GM23338 (cell line): ENCODE data around the gene NUSAP1. TPM values are rescaled to one million over a fixed set of nuclear protein-coding genes. Genes with fewer than 3 reads are reported as not detected.
A peak's percentile ranks its signal among the peaks of the same experiment; 100 is the strongest.

Source experiments
- ATAC-seq: fragments of 200-7000 bp; cut with Tn5 transposase; 3 replicates; pipeline ENCODE4 v1.9.1; 2020
- DNase-seq: peaks from one replicate; pipeline ENCODE4 v3.0.0-alpha.2; 2015; ENCODE audit warnings: low spot score
- H2AFZ ChIP-seq: fragments of 200-600 bp; sonication (generic); 2 replicates; pipeline ENCODE4 v1.8.0; 2016; ENCODE audit warnings: antibody characterized with exemption, mild to moderate bottlenecking, moderate library complexity
- H3F3A ChIP-seq: fragments of 200-600 bp; sonication (generic); replicated peaks from 2 replicates; pipeline ENCODE4 v1.8.0; 2017; ENCODE audit warnings: antibody characterized with exemption, mixed run types, low read depth
- H3K27ac ChIP-seq: fragments of 200-600 bp; sonication (generic); 2 replicates; pipeline ENCODE4 v1.6.1; 2016; ENCODE audit warnings: low read depth
- H3K27me3 ChIP-seq: fragments of 200-600 bp; sonication (generic); 2 replicates; pipeline ENCODE4 v1.8.0; 2016; ENCODE audit warnings: mild to moderate bottlenecking, mixed run types, moderate library complexity; ENCODE audit not compliant: insufficient read depth
- H3K36me3 ChIP-seq: fragments of 200-600 bp; sonication (generic); 2 replicates; pipeline ENCODE4 v1.8.0; 2016; ENCODE audit warnings: mild to moderate bottlenecking; ENCODE audit not compliant: insufficient read depth
- H3K4me1 ChIP-seq: fragments of 200-600 bp; sonication (generic); 2 replicates; pipeline ENCODE4 v1.8.0; 2016; ENCODE audit warnings: mild to moderate bottlenecking, moderate library complexity; ENCODE audit not compliant: insufficient read depth
- H3K4me2 ChIP-seq: fragments of 200-600 bp; sonication (generic); 2 replicates; pipeline ENCODE4 v1.7.1; 2017; ENCODE audit warnings: mixed run types
- H3K4me3 ChIP-seq: fragments of 200-600 bp; sonication (generic); 2 replicates; pipeline ENCODE4 v1.6.1; 2016; ENCODE audit warnings: mixed run types
- H3K79me2 ChIP-seq: fragments of 200-600 bp; sonication (generic); replicated peaks from 2 replicates; pipeline ENCODE4 v1.8.0; 2017; ENCODE audit warnings: mild to moderate bottlenecking; ENCODE audit not compliant: insufficient read depth
- H3K9me2 ChIP-seq: fragments of 200-600 bp; sonication (generic); 2 replicates; pipeline ENCODE4 v1.8.0; 2017; ENCODE audit not compliant: insufficient read depth
- H4K20me1 ChIP-seq: fragments of 200-600 bp; sonication (generic); replicated peaks from 2 replicates; pipeline ENCODE4 v1.8.0; 2017; ENCODE audit warnings: mild to moderate bottlenecking; ENCODE audit not compliant: insufficient read depth
- H3K27ac Mint-ChIP-seq: 2 replicates; pipeline ENCODE4 v1.8.0; 2020; ENCODE audit warnings: inconsistent platforms, mild to moderate bottlenecking, moderate library complexity, mixed read lengths
- H3K27me3 Mint-ChIP-seq: 3 replicates; pipeline ENCODE4 v1.8.0; 2022; ENCODE audit warnings: low read depth, mild to moderate bottlenecking, moderate library complexity, mixed read lengths, inconsistent platforms; ENCODE audit not compliant: insufficient read depth, poor library complexity
- H3K36me3 Mint-ChIP-seq: 3 replicates; pipeline ENCODE4 v1.8.0; 2021; ENCODE audit warnings: low read depth, mild to moderate bottlenecking, inconsistent platforms, moderate library complexity, mixed read lengths
- H3K4me1 Mint-ChIP-seq: 3 replicates; pipeline ENCODE4 v1.8.0; 2020; ENCODE audit warnings: mild to moderate bottlenecking, inconsistent platforms, mixed read lengths
- H3K4me3 Mint-ChIP-seq: 3 replicates; pipeline ENCODE4 v1.8.0; 2021; ENCODE audit warnings: moderate library complexity, mild to moderate bottlenecking, inconsistent platforms, mixed read lengths
- H3K9me3 Mint-ChIP-seq: 3 replicates; pipeline ENCODE4 v1.8.0; 2020; ENCODE audit warnings: moderate library complexity, mild to moderate bottlenecking, inconsistent platforms, mixed read lengths
- CREB1 ChIP-seq: fragments of 250-450 bp; sonication (Bioruptor Pico); IDR thresholded peaks from 2 replicates; pipeline ENCODE4 v1.5.0; 2020; ENCODE audit warnings: low read depth, mild to moderate bottlenecking, moderate library complexity
- CTCF ChIP-seq, 2 experiments: fragments of 200-600 bp in 1 of 2; sonication (generic) in 1 of 2; conservative IDR thresholded peaks; 2 replicates each; pipeline versions ENCODE4 v1.5.1 to v1.6.1; 2016 to 2017; ENCODE audit warnings: antibody characterized with exemption in 2 of 2, low read depth in 2 of 2, mild to moderate bottlenecking in 2 of 2, moderate library complexity in 1 of 2
- ETS1 ChIP-seq: IDR thresholded peaks from 2 replicates; pipeline ENCODE4 v1.6.1; 2016; ENCODE audit warnings: antibody characterized with exemption
- EZH2 ChIP-seq: fragments of 200-600 bp; sonication (generic); IDR thresholded peaks from one replicate; pipeline ENCODE4 v1.8.0; 2017; ENCODE audit warnings: antibody characterized with exemption, mild to moderate bottlenecking, low read depth; ENCODE audit not compliant: unreplicated experiment
- EZH2phosphoT487 ChIP-seq: fragments of 200-600 bp; sonication (generic); IDR thresholded peaks from one replicate; pipeline ENCODE4 v1.8.1; 2018; ENCODE audit warnings: antibody characterized with exemption; ENCODE audit not compliant: unreplicated experiment
- JUNB ChIP-seq: IDR thresholded peaks from one replicate; pipeline ENCODE4 v1.6.1; 2016; ENCODE audit warnings: antibody characterized with exemption; ENCODE audit not compliant: unreplicated experiment
- NANOG ChIP-seq: IDR thresholded peaks from 2 replicates; pipeline ENCODE4 v1.6.1; 2016; ENCODE audit warnings: antibody characterized with exemption, borderline replicate concordance
- POLR2AphosphoS5 ChIP-seq: IDR thresholded peaks from 2 replicates; pipeline ENCODE4 v1.6.1; 2016; ENCODE audit warnings: antibody characterized with exemption, low read depth
- REST ChIP-seq: IDR thresholded peaks from one replicate; pipeline ENCODE4 v1.6.1; 2018; ENCODE audit warnings: antibody characterized with exemption; ENCODE audit not compliant: unreplicated experiment
- STAT1 ChIP-seq: IDR thresholded peaks from one replicate; pipeline ENCODE4 v1.6.1; 2016; ENCODE audit warnings: antibody characterized with exemption; ENCODE audit not compliant: unreplicated experiment
- ZNF331 ChIP-seq: fragments of 250-450 bp; sonication (Bioruptor Pico); IDR thresholded peaks from 2 replicates; pipeline ENCODE4 v1.5.0; 2020; ENCODE audit warnings: low read depth, mild to moderate bottlenecking, moderate library complexity
- ZNF462 ChIP-seq: fragments of 250-450 bp; sonication (Bioruptor Pico); IDR thresholded peaks from 2 replicates; pipeline ENCODE4 v1.5.0; 2020; ENCODE audit warnings: mild to moderate bottlenecking, moderate library complexity
- polyA plus RNA-seq: library from polyadenylated mRNA; unstranded; fragments of >200 nt; fragmentation: Nextera tagmentation; extraction: Ambion mirVana; gene quantifications from 2 replicates; pipeline ENCODE4 v1.2.1, GENCODE V29; 2016
- total RNA-seq: library from RNA; depleted of rRNA; stranded (reverse); fragments of >200 nt; shearing (Covaris generic); gene quantifications from 2 replicates; pipeline ENCODE4 v1.2.3, GENCODE V29; 2014

The NUSAP1 gene
- total and polyA plus RNA-seq, 2 experiments from 2014 or later, result 126 to 272 TPM

GRCh38 chr15:41331281-41331680 lies 1.4 kb upstream of the NUSAP1 start:
- H3K4me1 Mint-ChIP-seq, result peaks cover 8% of the 10 kb centered on the region; the same call in 2 of the 3 replicates
- H2AFZ ChIP-seq, result no peak overlapping the region
- no peaks in the 10 kb centered on the region; the same call in 2 of the 3 replicates for H3K9me3 Mint-ChIP-seq
- peak overlapping the region; percentile 75 for H3K4me3 ChIP-seq
- peaks cover 9% of the 10 kb centered on the region for H3K27me3 Mint-ChIP-seq
- H3K4me1 ChIP-seq, result peaks cover 17% of the 10 kb centered on the region; the same call in 1 of the 2 replicates
- peak overlapping the region; percentile 98 for H3K4me3 Mint-ChIP-seq
- no peaks in the 10 kb centered on the region for H3K27me3 ChIP-seq
- H3K27ac Mint-ChIP-seq, result no peak overlapping the region; the same call in 1 of the 2 replicates
- ATAC-seq (peak; percentile 5; the same call in 1 of the 3 replicates), DNase-seq (no peak)
- TF ChIP-seq ETS1 (no peak), ZNF331 (CRISPR knock-in tag) (no peak), CTCF (conservative IDR thresholded peaks at IDR 0.05; ENCODE audit: low read depth in 2 of 2) (no peak), JUNB (no peak), EZH2phosphoT487 (no peak), NANOG (no peak), ZNF462 (CRISPR knock-in tag) (no peak), POLR2AphosphoS5 (no peak), STAT1 (no peak), REST (no peak), CREB1 (CRISPR knock-in tag) (no peak), EZH2 (no peak)
- peak overlapping the region; percentile 85 for H3K4me2 ChIP-seq
- peaks cover 28% of the 10 kb centered on the region for H3K36me3 Mint-ChIP-seq
- peaks cover 47% of the 10 kb centered on the region for H3K79me2 ChIP-seq
- peaks cover 2% of the 10 kb centered on the region for H4K20me1 ChIP-seq
- H3K36me3 ChIP-seq, result peaks cover 10% of the 10 kb centered on the region; the same call in 1 of the 2 replicates
- H3K27ac ChIP-seq, result no peak overlapping the region
- H3K9me2 ChIP-seq, result no peaks in the 10 kb centered on the region
- no peaks in the 10 kb centered on the region; the same call in 1 of the 2 replicates for H3F3A ChIP-seq
